ENCODE results near the gene STXBP4. TPM values are rescaled to one million over a fixed set of nuclear protein-coding genes. Genes with fewer than 3 reads are reported as not detected.

The STXBP4 gene
- polyA plus RNA-seq, 1 of the 3 experiments (the other 2 are of a cell fraction) = 2.8 TPM

DNA sequence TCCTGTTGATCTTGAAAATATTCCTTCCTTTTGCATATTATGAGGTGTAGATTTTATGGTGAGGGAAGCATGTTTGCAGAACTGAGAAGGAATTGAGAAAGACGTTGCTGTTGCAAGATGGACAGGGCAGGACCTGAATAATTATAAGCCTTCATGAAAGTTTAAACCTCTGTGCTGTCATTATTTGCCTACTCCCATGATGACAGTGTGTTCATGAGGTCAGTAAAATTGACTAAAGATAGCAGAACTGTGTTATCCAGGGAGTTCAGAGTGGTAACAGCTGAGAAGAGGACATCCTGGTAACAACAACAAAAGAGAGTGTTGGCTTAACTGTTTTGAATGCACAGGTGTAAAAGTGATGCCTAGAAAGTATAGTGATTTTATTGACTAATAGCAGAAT is 250.9 kb downstream of the STXBP4 start:
- Histone ChIP-seq H3K27ac (ENCODE audit: low read depth in 2 of 2, low read length in 1 of 2) (no peak overlapping the region), H4K20me1 (ENCODE audit: insufficient read depth) (no peaks in the 10 kb centered on the region), H3K27me3 (ENCODE audit: insufficient read depth) (no peaks in the 10 kb centered on the region), H3K4me1 (ENCODE audit: control insufficient read depth in 1 of 2, insufficient read depth in 2 of 2, low read depth in 1 of 2, low read length in 1 of 2) (peaks cover 0 to 4% of the 10 kb centered on the region in 2 experiments; a peak in 2 of 4 replicates), H3K9ac (no peak overlapping the region), H3K4me2 (no peak overlapping the region), H3K36me3 (replicated peaks in 1 of 2; ENCODE audit: control insufficient read depth in 1 of 2, insufficient read depth in 2 of 2, low read length in 1 of 2) (no peaks in the 10 kb centered on the region), H3K4me3 (ENCODE audit: low read depth in 2 of 2, low read length in 1 of 2) (no peak overlapping the region), H3K79me2 (ENCODE audit: insufficient read depth) (no peaks in the 10 kb centered on the region), H3K9me3 (no peaks in the 10 kb centered on the region), H3F3A (replicated peaks; ENCODE audit: insufficient read depth) (no peaks in the 10 kb centered on the region), H3K9me2 (no peaks in the 10 kb centered on the region), H2AFZ (ENCODE audit: low read depth) (no peak overlapping the region)
- 16% methylated on average over 1 of the region's 1 CpG for WGBS (ENCODE audit: low lambda C conversion rate)
- DNase-seq = no peak
- CTCF ChIA-PET = interaction anchor here (1.0 to 1.5 kb wide), 3 partner anchors 10 to 128 kb away, joined by 3 to 4 read pairs (median 3); no protein-coding TSS in a partner anchor
- POLR2A ChIA-PET = no interaction called here
- TF ChIP-seq MEF2A (IDR thresholded peaks at IDR 0.05; ENCODE audit: borderline replicate concordance, low read depth) = no peak
- TF ChIP-seq GABPA (IDR thresholded peaks at IDR 0.05; ENCODE audit: low read depth) = no peak
- no peak for TF ChIP-seq SMC3 (IDR thresholded peaks at IDR 0.05; ENCODE audit: low read depth, low read length)
- no peak for TF ChIP-seq RFX5 (IDR thresholded peaks at IDR 0.05; ENCODE audit: low read length)
- TF ChIP-seq, protein P1, sequence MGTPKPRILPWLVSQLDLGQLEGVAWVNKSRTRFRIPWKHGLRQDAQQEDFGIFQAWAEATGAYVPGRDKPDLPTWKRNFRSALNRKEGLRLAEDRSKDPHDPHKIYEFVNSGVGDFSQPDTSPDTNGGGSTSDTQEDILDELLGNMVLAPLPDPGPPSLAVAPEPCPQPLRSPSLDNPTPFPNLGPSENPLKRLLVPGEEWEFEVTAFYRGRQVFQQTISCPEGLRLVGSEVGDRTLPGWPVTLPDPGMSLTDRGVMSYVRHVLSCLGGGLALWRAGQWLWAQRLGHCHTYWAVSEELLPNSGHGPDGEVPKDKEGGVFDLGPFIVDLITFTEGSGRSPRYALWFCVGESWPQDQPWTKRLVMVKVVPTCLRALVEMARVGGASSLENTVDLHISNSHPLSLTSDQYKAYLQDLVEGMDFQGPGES (IDR thresholded peaks at IDR 0.05; ENCODE audit: low read depth, low read length) = no peak
- TF ChIP-seq, protein P2, sequence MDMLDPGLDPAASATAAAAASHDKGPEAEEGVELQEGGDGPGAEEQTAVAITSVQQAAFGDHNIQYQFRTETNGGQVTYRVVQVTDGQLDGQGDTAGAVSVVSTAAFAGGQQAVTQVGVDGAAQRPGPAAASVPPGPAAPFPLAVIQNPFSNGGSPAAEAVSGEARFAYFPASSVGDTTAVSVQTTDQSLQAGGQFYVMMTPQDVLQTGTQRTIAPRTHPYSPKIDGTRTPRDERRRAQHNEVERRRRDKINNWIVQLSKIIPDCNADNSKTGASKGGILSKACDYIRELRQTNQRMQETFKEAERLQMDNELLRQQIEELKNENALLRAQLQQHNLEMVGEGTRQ (IDR thresholded peaks at IDR 0.05; ENCODE audit: borderline replicate concordance, low read depth, low read length) = no peak
- no peak for TF ChIP-seq NFIC (IDR thresholded peaks at IDR 0.05; ENCODE audit: borderline replicate concordance)
- no peak for TF ChIP-seq FOSL2 (IDR thresholded peaks at IDR 0.05; ENCODE audit: borderline replicate concordance, low read depth)

DNA sequence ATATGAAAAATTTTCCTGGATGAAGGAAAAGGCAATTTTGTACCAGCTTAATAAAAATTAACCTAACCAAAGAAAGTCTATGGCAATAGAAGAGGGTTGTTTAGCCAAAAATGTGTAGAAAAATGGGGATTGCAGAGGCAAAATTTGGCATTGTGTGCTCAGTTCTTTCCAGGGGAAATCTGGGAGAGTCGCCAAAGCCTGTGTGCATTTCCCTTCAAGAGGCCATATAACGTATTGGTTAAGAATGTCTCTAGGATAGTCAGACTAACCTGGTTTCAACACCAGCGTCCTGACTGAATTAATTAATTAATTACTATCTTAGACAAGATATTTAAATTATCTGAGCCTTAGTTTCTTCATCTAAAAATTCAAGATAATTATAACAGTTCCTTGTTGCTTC is 251.4 kb downstream of the STXBP4 start:
- no peaks in the 10 kb centered on the region for H3K9me2 ChIP-seq
- DNase-seq = no peak

More for the DNA sequence above, 251.4 kb downstream of the STXBP4 start:
- Histone ChIP-seq H3K79me2 (ENCODE audit: insufficient read depth) (no peaks in the 10 kb centered on the region), H3F3A (replicated peaks; ENCODE audit: insufficient read depth) (no peaks in the 10 kb centered on the region), H4K20me1 (ENCODE audit: insufficient read depth) (no peaks in the 10 kb centered on the region), H3K27me3 (ENCODE audit: insufficient read depth) (no peaks in the 10 kb centered on the region), H3K27ac (ENCODE audit: low read depth in 2 of 2, low read length in 1 of 2) (no peak overlapping the region), H2AFZ (ENCODE audit: low read depth) (no peak overlapping the region), H3K4me3 (ENCODE audit: low read depth in 2 of 2, low read length in 1 of 2) (no peak overlapping the region), H3K4me2 (no peak overlapping the region), H3K9me3 (no peaks in the 10 kb centered on the region), H3K36me3 (replicated peaks in 1 of 2; ENCODE audit: control insufficient read depth in 1 of 2, insufficient read depth in 2 of 2, low read length in 1 of 2) (no peaks in the 10 kb centered on the region), H3K4me1 (ENCODE audit: control insufficient read depth in 1 of 2, insufficient read depth in 2 of 2, low read depth in 1 of 2, low read length in 1 of 2) (peaks cover 0 to 4% of the 10 kb centered on the region in 2 experiments; a peak in 2 of 4 replicates), H3K9ac (no peak overlapping the region)
- no peak for TF ChIP-seq RFX5 (IDR thresholded peaks at IDR 0.05; ENCODE audit: low read length)
- 45% methylated on average over 3 of the region's 3 CpGs for WGBS (ENCODE audit: low lambda C conversion rate)
- ChIA-PET CTCF (interaction anchor here (1.0 to 1.5 kb wide), 3 partner anchors 10 to 128 kb away, joined by 3 to 4 read pairs (median 3); no protein-coding TSS in a partner anchor), POLR2A (no interaction called here)

Small RNA genes within 50 kb of the gene (small RNA-seq; reads per million reads assigned to genes)
- gene AC007485.1 = 0 reads per million in 7 experiments

Other genes with a start within 250 kb of the STXBP4 start
- 46.5 and 64.1 TPM in 2 replicates for gene TOM1L1, start 67.9 kb upstream of the STXBP4 start, polyA plus RNA-seq (2012; rRNA removed)
- 67.4 and 85.8 TPM in 2 replicates for gene COX11, start 111 bp upstream of the STXBP4 start, polyA plus RNA-seq (2012; rRNA removed)